Measurements from ENCODE around the gene FGF3.
A peak's percentile ranks its signal among the peaks of the same experiment; 100 is the strongest.

DNA sequence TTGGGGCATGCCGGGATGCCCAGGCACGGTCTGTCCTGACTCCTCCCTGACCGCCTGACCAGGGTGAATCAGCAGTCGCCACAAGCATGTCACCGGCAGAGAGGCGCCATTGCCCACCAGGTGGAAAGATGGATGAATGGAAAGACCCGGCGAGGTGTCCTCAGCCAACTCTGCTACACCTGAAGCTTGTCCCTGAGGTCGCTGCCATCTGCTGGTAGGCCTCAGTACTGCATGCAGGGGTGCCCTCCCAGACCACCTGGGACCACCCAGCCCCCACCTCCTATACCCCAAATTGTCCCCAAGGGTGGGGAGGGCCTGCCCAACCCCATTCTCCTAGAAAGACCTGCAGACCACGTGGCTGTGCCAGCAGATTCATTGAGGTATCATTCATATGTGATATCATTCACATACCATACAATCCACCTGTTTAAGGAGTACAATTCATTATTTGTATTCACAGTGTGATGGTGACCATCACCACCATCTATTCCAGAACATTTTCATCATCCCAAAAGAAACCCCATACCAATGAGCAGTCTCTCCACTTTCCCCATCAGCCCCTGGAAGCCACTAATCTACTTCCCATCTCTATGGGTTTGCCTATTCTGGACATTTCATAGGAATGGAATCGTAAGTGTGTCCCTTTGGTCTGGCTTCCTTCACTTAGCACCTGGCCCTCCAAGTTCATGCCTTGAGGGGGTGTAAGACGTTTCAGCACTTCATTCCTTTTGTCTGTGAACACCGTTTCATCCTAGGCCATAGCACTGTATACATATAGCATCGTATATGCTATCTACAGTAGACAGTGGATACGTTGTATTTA, 17.5 kb downstream of the FGF3 start:
- TF ChIP-seq, protein P1, sequence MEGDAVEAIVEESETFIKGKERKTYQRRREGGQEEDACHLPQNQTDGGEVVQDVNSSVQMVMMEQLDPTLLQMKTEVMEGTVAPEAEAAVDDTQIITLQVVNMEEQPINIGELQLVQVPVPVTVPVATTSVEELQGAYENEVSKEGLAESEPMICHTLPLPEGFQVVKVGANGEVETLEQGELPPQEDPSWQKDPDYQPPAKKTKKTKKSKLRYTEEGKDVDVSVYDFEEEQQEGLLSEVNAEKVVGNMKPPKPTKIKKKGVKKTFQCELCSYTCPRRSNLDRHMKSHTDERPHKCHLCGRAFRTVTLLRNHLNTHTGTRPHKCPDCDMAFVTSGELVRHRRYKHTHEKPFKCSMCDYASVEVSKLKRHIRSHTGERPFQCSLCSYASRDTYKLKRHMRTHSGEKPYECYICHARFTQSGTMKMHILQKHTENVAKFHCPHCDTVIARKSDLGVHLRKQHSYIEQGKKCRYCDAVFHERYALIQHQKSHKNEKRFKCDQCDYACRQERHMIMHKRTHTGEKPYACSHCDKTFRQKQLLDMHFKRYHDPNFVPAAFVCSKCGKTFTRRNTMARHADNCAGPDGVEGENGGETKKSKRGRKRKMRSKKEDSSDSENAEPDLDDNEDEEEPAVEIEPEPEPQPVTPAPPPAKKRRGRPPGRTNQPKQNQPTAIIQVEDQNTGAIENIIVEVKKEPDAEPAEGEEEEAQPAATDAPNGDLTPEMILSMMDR (IDR thresholded peaks at IDR 0.05; ENCODE audit: poor library complexity, severe bottlenecking): peak; percentile 43
- TF ChIP-seq, protein P2, sequence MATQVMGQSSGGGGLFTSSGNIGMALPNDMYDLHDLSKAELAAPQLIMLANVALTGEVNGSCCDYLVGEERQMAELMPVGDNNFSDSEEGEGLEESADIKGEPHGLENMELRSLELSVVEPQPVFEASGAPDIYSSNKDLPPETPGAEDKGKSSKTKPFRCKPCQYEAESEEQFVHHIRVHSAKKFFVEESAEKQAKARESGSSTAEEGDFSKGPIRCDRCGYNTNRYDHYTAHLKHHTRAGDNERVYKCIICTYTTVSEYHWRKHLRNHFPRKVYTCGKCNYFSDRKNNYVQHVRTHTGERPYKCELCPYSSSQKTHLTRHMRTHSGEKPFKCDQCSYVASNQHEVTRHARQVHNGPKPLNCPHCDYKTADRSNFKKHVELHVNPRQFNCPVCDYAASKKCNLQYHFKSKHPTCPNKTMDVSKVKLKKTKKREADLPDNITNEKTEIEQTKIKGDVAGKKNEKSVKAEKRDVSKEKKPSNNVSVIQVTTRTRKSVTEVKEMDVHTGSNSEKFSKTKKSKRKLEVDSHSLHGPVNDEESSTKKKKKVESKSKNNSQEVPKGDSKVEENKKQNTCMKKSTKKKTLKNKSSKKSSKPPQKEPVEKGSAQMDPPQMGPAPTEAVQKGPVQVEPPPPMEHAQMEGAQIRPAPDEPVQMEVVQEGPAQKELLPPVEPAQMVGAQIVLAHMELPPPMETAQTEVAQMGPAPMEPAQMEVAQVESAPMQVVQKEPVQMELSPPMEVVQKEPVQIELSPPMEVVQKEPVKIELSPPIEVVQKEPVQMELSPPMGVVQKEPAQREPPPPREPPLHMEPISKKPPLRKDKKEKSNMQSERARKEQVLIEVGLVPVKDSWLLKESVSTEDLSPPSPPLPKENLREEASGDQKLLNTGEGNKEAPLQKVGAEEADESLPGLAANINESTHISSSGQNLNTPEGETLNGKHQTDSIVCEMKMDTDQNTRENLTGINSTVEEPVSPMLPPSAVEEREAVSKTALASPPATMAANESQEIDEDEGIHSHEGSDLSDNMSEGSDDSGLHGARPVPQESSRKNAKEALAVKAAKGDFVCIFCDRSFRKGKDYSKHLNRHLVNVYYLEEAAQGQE (IDR thresholded peaks at IDR 0.05; ENCODE audit: borderline replicate concordance): no peak
- TF ChIP-seq EZH2 (IDR thresholded peaks at IDR 0.05; ENCODE audit: borderline replicate concordance, insufficient read depth, low read length, poor library complexity, severe bottlenecking) (no peak), MXI1 (conservative IDR thresholded peaks at IDR 0.05; ENCODE audit: poor library complexity, severe bottlenecking) (no peak), EP300 (conservative IDR thresholded peaks at IDR 0.05; ENCODE audit: poor library complexity, severe bottlenecking) (no peak), RAD21 (conservative IDR thresholded peaks at IDR 0.05) (no peak)

All from neural cell (in vitro differentiated cells).